Stimulated activated CD8-positive, alpha-beta memory T cell treated with anti-CD3 and anti-CD28 coated beads, Interleukin-7, amount 100 ng/mL, for 24 hours (primary cell): ENCODE data around the gene CASP12.

Experiments used
- DNase-seq: peaks from one replicate; pipeline ENCODE4 v3.0.0-alpha.2; 2020; ENCODE audit warnings: low read depth

CASP12 gene

DNA sequence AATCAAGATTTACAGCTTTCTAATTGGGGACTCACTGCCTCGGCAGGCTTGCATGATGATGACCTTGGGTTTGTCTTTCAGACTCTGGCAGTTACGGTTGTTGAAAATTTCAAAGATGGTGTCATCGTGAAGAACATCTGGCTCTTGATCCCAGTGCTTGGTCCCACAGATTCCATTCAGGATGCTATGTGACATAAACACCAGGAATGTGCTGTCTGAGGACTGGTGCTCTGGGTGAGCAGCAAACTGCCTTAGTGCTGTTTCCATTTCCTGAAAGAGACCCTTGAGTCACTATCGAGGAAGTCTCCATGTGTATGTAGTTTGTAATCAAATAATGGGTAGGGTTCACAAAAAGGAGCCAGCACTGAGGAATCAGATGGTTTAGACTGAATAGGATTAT is 7.1 kb downstream of the CASP12 start:
- no peak for DNase-seq

DNA sequence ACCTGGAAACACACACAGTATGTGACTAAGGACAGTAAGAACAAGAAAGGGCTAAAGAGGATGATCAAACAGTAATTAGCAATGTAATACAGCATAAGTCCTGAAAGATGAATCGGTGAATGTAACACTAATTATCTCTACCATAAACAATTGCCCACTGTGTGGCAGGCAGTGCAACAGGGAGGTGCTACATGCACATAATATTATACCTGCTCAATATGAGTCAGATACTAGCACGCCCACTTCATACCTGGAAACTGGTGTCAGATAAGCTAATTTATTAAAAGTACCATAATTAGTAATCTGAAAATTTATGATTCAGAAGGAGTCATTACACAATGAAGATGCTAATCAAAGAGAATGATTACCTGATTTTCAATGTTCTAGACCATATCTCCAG is 14.9 kb downstream of the CASP12 start:
- DNase-seq: no peak

DNA sequence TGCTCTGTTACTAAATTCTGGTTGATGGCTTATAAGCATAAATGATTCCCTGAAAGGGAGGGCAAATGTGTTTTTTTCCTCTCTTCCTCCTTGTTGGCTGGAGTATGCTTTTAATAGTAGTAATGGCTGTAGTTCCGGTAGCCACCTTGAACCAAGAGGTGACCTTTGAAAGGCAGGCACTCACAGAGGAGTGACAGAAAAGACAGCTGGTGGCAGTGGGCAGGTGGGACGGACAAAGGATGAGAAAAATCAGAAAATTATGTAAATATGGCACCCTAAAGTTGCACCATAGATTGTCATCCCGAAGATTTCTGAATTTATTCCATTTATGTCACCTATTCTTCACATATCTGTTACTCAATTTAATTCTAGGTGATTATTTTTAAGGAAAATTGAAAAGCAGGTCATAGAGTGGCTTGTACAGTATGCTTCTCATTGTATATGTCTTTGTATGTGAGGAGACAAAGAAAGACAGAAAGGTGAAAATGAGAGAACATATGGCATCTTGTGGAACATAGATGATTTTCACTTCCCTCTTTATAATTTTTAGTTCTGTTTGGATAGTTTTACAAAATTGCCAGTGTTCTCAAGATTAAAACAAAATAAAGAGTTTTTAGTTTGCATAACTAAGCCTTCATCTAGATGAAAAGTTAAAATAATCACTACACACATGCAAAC is 17.0 kb downstream of the CASP12 start:
- no peak for DNase-seq

DNA sequence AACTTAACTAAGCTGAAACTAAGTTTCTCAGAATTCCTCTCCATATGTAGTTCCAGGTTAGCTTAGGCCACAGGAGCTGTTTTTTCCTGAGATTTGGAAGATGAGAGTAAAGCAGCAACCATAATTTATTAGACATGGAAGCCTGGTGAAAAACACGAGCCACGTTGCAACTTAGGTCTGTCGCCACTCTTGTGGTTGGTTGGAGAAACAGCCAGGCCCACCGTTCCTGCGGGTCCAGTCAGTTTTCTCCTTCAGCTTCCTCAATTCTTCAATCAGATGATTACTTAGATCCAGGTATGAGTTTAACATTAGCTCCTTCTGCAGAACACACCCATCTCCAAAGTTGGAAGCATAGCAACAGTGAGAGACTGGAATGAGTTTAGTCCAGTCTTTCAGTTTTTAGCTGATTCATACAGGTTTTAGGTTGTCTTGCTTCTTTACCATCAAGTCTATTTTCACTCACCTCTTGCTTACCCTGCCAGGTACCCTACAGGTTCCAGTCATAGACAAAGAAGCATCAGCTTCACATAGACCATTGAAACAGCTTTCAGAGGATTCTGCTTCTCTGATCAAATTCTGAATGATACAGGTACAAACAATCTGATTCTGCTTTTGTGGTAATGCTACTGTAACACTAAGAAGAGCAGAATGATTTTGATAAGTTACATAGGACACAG is 18.6 kb downstream of the CASP12 start:
- no peak for DNase-seq

DNA sequence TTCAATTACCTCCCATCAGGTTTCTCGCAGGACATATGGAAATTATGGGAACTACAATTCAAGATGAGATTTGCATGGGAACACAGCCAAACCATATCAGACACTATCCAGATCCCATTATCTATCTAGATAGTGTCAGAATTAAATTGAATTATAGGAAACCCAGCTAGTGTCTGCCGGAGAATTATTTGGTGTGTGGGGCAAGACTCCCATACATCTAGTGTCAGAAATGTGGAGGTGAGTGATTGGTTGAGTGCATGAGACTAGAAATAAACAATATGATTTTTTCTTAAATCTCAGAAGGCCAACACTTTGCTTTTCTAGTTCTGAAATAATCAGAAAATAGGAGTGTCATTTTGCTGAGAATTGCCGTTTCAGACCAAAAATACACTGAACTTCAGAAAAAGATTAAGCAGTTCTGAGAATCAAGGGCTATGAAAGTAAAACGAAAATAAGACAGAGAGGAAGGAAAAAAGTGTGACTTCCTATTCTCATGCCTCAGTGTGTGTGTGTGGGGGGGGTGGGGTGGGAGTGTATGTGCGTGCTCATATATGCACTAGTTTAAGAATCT is 21.3 kb downstream of the CASP12 start:
- no peak for DNase-seq

DNA sequence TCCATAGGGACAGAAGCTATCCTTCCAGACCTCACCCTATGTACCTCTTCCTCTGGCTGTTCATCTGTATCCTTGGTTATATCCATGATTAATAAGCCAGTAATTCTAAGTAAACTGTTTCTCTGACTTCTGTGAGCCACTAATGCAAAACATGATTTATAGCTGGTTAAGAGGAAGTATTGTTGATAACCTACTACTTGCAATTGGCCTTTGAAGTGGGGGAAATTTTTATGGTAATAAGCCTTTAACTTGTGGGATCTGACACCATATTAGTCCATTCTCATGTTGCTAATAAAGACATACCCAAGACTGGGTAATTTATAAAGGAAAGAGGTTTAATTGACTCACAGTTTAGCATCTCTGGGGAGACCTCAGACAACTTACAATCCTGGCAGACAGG is 21.9 kb downstream of the CASP12 start:
- DNase-seq: no peak

DNA sequence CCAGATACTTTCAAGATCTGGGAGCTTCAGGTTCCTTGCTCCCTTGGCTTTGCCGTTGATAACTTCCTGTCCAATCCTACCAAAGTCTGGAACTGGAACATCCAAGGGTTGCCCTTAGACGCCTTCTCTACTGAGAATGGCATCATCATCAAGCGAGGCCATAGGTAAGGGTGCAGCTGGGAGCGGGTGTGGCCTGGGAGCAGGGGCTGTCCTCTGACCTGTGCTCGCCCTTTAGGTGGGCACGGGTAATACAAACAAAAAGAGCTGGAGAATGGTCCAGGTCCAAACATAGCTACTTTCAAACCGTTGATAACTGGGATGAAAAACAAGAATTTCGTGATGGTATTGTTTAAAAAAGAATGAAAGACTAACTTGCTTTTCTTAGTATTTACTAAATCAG is 25.0 kb downstream of the CASP12 start:
- no peak for DNase-seq

DNA sequence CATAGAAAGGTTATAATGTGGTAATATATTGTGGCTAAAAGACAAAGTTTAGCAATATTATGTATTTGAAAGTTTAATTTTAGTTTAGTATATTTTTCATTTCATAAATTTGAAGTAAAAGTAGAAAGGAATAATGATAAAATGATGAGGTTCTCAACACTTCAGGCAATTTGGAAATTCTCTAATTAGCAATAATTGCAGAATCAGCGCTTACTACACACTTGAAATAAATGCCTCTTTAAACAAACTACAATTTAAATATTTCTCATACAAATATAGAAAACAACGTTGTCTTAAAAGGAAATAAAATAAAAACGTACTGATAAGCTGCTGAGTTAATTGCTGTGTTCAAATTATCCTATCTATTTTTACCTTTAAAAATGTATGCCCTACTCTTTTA is 25.9 kb downstream of the CASP12 start:
- DNase-seq: no peak

DNA sequence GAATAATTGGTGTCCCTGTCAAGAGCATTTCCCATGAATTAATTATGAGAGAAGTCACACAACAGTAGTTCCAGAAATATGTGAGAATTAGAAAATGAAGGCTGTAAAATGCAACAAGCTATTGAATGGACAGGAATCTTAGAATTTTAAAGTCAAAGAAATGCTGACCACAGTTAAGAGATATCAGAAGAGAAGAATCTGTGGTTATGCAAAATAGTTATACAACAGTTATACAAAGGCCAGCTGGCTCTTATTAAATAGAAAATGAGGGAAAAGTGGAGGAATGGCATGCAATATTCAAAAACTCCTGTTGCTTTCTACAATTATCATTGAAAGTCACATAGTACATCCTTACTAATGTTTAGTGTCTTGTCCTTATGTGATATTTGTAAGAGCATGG is 27.4 kb downstream of the CASP12 start:
- DNase-seq: no peak

DNA sequence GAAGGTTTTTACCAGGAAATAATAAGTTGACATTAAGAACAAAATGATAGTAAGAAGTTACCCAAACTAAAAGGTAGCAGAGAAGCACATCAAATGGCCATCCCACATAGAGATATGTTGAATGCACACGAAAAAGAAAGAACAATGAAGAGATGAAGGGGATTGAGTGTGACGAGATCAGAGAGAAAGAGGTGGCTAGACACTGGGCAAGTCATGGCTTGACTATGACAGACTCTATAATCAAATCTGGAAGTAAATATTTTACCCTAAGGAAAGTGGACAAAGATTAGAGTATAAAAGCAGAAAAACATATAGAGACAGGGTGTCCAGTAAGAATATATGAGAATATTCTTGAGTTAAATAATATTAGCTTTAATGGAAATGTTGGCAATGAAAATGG is 31.4 kb downstream of the CASP12 start:
- no peak for DNase-seq

DNA sequence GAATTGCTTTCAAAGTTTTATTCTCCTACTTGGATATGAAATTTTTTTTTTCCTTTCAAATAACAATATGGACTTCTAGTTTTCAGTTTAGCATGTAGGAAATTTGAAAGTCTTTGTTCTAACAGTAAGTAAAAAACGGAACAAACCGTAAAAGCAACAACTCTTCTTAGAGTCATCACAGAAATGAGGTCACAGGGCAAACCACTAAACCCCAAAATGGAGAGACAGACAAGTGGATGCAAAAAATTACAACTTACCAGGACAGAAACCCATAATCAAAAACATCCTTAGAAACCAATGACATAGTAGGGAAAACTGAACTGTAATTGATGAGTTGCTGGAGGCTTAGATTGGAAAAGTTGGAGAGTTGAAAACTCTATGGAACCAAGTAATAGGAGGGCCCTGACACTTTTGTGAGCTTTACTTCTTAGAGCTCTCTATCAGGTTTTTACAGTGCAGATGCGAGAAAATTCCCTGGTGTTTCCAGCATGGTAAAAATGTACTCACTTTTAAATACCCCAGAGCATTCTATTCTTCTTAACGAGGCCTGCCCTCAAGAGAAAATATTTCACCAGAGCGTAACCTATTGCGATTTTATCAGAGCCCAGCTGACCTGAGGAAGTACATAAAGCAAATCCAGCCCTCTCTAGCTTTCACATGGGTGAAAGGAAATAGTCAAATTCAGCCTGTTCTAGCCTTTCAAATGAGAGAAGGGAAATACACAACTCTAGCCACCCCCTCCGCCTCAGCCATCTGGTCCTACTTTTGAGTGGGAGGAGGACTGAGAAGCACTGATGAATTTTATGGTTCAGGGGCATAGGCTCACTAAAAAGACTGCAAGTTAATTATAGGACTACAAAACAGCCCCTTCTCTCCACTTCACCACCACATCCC is 39.1 kb downstream of the CASP12 start:
- DNase-seq: no peak

DNA sequence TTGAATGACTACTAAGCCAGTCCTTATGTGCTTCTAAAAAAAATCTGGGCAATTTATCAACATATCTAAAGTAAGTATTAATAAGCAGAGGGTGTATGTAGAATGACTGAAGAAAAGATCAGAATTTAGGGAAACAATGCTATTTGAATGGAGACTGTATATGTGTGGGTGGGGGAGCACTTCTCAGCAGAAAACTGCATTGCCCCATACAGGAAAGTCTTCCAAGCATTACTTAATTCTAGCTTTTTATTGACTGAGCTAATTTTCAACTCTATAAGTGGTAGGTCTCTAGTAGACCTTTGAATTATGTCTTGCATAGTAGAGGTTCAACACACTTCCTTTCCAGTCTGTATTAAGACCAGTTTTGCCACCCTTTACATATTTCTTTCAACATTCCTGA is 41.7 kb downstream of the CASP12 start:
- no peak for DNase-seq

DNA sequence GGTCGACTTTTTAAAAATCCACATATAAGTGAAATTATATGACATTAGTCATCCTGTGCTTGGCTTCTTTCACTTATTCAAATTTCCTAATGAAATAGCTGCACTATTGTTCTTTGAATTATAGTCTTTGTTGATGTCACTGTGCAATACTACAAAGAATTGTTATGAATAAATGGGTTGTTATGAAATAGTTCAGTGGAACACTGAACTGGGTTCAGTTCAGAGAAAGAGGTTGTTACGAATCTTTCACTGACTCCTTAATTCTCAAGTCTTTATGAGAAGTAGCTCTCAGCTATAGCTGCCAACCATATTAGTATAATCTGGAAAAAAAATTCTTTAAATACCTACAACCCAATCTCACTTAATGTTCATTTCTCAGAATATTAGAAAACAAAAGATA is 42.3 kb downstream of the CASP12 start:
- no peak for DNase-seq

DNA sequence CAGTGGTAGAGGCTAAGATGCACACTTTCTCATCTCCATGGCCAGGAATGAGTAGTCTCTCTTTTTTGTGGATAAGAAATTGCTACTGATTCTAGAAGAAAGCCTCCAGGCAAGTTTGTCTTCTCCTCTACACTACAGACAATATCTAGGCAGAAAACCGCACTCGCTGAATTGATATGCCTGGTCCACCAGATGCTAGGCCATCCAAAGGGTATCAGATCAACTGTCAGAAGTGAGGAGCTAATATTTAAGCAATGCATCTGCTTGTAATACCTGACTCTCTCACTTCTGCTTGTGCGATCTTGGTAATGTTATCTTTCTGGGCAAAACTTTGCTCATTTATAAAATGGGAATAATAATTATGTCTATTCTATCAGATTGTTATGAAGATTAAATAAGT is 45.0 kb downstream of the CASP12 start:
- DNase-seq: no peak

DNA sequence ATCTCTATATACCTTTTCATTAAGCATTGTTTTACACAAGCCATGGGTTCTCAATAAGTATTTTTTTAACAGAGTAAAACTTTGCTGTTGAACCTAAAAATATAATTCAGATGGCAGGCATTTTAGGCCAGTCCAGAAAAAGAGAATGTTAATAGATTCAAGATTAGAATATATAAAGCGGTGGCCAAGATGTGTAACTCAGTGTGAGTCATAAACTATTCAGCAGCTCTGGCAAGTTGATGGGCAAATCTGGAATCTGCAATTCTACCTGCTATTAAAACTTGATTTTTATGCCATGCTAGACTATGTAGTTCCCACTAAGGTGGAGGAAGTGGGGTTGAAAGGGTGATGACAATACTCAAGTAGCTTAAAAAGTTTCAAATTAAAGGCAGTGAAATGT is 45.4 kb downstream of the CASP12 start:
- no peak for DNase-seq

DNA sequence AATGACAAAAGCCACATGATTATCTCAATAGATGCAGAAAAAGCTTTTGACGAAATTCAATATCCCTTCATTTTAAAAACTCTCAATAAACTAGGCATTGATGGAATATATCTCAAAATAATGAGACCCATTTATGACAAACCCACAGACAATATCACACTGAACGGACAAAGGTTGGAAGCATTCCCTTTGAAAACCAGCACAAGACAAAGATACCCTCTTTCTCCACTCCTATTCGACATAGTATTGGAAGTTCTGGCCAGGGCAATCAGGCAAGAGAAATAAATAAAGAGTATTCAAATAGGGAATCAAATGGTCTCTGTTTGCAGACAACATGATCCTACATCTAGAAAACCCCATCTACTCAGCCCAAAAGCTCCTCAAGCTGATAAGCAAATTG is 52.0 kb downstream of the CASP12 start:
- DNase-seq: no peak

DNA sequence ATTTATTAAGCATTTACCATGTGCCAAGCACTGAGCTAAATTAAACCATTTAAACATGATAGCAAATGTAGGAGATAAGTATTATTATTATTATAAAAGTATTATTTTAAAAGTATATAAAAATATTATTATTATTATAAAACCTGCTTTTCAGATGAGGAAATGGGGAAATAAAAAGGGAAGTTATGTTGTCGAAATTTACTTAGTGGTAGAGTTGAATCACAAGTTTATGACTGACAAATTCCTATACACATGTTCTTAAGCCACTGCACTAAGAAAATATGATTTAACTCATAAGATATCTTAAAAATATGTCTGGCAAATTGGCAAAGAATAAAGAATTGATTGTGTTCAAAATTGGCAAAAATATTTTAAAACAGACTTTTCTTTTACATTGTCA is 53.8 kb downstream of the CASP12 start:
- no peak for DNase-seq

DNA sequence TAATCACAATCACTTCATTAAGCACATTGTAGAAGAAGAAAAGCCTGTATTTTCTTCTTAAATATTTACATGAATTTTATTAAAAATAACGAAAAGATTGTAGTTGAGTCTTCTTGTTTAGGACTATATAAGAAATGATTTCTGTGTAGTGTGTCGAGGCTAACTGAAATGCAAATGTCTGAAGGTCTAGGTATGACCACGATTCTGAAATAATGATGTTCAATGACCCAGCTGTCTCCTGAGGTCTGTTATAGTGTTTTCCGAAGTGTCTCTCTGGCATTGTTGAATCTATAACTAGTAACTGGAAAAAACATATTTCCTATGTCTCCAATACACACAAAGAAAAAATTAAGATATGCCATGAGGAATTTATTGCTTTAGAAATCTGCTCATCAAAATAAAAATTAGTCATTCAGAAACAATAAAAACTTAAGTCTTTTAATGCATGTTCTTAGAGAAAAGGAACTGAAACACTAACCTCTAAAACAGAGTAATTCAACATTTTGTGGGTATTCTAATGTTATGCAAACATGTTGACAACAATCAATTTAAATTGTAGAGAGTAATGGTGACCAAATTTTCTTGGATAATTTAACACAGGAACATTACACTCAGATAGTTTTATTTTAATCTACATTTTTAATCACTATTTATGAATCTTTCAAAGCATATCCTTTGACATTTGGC is 55.0 kb downstream of the CASP12 start:
- DNase-seq: no peak

DNA sequence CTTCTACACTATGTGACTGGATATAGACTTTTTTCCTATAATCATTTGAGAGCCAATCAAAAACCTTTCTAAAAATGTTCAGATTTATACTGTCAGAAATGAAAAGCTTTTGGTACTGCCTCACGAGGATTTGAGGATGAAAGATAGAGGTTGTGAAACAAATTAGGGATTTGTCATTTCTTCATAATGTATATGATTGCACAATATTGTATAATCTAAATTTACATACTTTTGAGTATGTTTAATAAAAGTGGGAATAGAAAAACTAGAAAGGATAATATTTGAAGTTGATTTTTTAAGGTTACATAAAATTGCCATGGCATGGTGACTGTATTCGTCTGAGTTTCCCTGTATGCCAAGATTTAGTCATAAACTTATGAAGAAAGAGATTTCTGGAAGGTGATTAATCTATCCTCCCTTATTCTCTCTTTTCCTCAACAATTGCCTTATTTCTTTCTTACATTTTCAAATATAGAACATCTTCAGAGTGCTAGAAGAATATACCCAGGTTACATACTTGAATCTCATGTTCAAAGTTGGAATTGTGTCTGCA is 56.2 kb downstream of the CASP12 start:
- no peak for DNase-seq

DNA sequence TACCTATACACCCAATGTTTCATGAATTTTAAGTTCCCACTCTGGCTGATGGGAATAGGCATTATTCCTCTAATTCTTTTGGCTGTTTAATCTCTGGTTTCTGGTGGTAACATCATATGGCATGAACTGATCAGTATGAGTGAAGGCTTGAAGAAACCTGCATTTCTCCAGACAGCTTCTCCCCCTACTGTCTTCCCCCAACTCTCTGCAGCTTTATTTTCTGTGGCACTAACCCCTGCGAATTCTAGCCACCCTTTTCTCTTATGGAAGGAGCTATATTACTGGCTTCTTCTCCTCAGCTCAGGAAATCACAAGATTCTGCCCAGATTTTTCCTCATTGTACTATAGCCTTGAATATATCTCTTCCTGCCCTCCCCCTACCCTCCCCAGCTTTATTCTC is 57.1 kb downstream of the CASP12 start:
- no peak for DNase-seq

DNA sequence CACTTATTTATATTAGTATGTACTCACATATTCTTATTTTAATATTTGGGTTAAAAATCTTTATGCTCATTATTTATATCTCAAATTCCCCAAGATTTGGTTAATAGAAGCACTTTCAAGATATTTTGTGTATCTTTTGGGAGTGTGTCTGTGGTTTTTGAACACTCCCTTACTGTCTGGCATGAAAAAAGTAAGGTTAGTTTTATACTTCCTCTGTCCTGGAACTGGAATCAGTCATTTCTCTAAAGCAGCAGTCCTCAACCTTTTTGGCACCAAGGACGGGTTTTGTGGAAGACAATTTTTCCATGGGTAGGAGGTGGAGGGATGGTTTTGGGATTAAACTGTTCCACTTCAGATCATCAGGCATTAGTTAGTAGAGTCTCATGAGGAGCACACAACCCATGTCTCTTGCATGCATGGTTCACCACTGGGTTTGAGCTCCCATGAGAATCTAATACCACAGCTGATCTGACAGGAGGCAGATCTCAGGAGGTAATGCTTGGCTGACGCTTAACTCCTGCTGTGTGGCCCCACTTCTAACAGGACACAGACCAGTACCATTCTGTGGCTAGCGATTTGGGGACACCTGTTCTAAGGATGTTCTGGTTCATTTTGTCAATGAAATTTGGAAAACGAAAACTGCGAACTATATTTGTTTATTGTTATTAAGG is 60.2 kb downstream of the CASP12 start:
- no peak for DNase-seq
